ENCODE measurements around the gene PCDH1.
"Not testable (repeated sequence)": the region's sequence is repeated elsewhere in the genome, so short reads cannot be mapped to it uniquely, and the experiment has no call there.

PCDH1 gene

GRCh38 chr5:141838326-141839014, 39.7 kb downstream of the PCDH1 start:
- DNase-seq (ENCODE audit: low read depth in 1 of 2, low spot score in 1 of 2) = no peak

- DNase-seq (ENCODE audit: low read depth in 1 of 2, low spot score in 1 of 2) = no peak
Observed at GRCh38 chr5:141835928-141836670, 42.1 kb downstream of the PCDH1 start.

- no peak for DNase-seq (ENCODE audit: low read depth in 1 of 2, low spot score in 1 of 2)
Observed at GRCh38 chr5:141834331-141834730, 43.9 kb downstream of the PCDH1 start.

DNA sequence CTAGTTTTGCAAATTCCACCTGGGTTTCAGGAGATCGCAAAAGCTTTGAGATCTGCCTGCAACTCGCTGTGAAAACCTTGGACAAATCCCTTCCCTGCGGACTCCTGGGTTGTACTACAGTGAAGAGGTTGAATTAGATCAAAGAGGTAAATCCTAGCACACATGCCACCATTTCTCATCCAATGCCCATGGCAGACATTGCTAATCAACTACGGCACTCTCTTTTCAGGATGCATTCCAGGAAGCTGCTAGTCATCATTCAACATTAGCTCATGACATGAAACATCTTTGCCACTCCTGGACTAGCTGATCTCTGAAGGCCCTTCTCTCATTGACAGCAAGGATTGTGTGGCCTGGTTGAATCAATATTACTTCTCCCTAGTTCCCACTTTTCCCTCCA, 46.1 kb downstream of the PCDH1 start:
- no peak for DNase-seq (ENCODE audit: low read depth in 1 of 2, low spot score in 1 of 2)

- no peak for DNase-seq (ENCODE audit: low read depth in 1 of 2, low spot score in 1 of 2)
Observed at GRCh38 chr5:141828162-141828561, 50.0 kb downstream of the PCDH1 start.

DNA sequence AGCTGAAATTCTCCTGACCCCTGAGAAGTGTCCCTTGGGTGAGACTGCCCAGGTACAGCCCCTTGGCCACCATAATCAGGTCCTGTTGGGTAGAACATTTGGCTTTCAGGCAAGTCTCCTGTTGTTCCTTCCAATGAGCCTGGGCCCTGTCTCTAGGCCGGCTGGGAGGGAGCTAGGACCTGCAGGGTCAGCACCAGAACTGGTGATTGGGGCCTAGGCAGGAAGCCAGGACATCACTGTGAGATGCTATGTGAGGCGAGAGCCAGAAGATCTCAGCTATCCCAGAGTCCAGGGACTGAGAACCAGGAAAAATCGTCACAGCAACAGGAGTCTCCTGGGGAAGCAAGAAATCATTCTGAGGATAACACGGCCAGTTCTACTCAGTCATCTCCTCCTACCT, 51.5 kb downstream of the PCDH1 start:
- DNase-seq (ENCODE audit: low read depth in 1 of 2, low spot score in 1 of 2) = no peak

- DNase-seq (ENCODE audit: low read depth in 1 of 2, low spot score in 1 of 2) = no peak
Observed at GRCh38 chr5:141825791-141826560, 52.2 kb downstream of the PCDH1 start.

- DNase-seq (ENCODE audit: low read depth in 1 of 2, low spot score in 1 of 2) = no peak
Observed at GRCh38 chr5:141825241-141825671, 53.0 kb downstream of the PCDH1 start.

GRCh38 chr5:141824717-141825116, 53.5 kb downstream of the PCDH1 start:
- no peak for DNase-seq (ENCODE audit: low read depth in 1 of 2, low spot score in 1 of 2)

DNA sequence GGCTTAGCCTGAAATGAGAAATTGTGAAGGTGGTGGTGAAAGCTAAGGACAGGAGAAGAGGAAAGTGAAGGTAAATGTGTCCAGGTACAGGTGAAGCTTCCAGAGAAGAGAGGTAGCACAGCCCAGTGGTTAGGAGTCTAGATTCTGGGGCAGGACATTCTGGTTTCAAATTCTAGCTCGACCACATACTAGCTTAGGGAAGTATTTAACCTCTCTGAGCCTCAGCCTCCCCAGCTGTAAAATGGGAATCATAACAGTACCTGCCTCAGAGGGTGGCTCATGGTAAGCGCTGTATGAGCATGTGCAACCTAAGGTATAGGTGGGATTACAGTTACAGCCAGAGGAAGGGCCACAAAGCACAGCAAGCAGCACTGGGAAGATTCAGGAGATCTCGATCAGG, 55.2 kb downstream of the PCDH1 start:
- no peak for DNase-seq (ENCODE audit: low read depth in 1 of 2, low spot score in 1 of 2)

DNA sequence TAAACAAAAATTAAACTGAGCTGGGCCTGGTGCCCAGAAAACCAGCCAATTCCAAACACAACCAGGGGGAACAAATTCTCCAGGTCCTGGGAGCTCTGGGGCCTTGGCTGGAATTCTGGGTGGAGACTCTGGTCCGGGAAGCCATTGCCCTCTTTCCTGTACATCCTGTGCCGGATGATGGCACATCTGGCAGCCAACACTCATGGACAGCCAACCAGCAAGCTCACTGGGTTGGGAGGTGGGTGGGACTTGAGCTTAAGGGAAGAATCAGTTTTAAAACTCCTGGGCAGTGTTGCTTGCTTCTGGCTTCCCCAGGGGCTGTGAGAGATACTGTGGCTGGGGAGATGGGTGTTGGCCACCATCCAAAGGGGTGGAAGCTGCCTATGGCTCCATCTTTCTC, 56.1 kb downstream of the PCDH1 start:
- no peak for DNase-seq (ENCODE audit: low read depth in 1 of 2, low spot score in 1 of 2)

DNA sequence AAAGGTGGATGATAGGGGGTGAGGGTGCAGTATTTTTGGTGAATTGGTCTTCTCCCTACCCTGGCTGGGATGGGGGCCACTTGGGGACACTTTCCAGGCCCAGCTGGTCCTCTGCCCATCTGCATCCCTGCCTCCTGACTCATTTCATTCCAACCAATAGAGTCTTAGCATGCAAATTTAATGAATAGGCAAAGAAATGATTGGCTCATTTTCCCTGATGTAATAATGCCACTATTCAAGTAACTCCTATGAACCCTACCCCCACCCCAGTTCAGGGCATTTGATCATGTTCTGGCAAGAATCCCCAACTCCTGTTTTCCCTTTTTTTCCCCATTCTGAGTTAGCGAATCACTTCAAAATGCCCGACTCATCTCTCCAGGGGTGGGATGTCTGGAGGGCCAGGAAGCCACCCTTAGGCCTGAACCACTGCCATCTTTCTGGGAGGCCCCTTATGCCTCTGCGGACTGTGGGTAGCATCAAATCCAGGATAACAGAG, 56.7 kb downstream of the PCDH1 start:
- DNase-seq (ENCODE audit: low read depth in 1 of 2, low spot score in 1 of 2) = no peak

DNA sequence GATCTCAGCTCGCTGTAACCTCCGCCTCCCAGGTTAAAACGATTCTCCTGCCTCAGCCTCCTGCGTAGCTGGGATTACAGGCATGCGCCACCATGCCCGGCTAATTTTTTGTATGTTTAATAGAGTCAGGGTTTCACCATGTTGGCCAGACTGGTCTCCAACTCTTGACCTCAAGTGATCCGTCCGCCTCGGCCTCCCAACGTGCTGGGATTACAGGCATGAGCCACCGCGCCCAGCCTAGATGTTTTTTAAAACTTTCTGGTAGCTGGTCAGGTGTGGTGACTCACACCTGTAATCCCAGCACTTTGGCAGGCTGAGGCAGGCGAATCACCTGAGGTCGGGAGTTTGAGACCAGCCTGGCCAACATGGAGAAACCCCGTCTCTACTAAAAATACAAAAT, 57.5 kb downstream of the PCDH1 start:
- DNase-seq (ENCODE audit: low read depth in 1 of 2, low spot score in 1 of 2) = not testable (repeated sequence)

- DNase-seq (ENCODE audit: low read depth in 1 of 2, low spot score in 1 of 2) = no peak
Observed at GRCh38 chr5:141817631-141818030, 60.6 kb downstream of the PCDH1 start.

GRCh38 chr5:141816598-141817399, 61.4 kb downstream of the PCDH1 start:
- DNase-seq (ENCODE audit: low read depth in 1 of 2, low spot score in 1 of 2) = no peak

- DNase-seq (ENCODE audit: low read depth in 1 of 2, low spot score in 1 of 2) = no peak
Observed at GRCh38 chr5:141815796-141816180, 62.4 kb downstream of the PCDH1 start.

DNA sequence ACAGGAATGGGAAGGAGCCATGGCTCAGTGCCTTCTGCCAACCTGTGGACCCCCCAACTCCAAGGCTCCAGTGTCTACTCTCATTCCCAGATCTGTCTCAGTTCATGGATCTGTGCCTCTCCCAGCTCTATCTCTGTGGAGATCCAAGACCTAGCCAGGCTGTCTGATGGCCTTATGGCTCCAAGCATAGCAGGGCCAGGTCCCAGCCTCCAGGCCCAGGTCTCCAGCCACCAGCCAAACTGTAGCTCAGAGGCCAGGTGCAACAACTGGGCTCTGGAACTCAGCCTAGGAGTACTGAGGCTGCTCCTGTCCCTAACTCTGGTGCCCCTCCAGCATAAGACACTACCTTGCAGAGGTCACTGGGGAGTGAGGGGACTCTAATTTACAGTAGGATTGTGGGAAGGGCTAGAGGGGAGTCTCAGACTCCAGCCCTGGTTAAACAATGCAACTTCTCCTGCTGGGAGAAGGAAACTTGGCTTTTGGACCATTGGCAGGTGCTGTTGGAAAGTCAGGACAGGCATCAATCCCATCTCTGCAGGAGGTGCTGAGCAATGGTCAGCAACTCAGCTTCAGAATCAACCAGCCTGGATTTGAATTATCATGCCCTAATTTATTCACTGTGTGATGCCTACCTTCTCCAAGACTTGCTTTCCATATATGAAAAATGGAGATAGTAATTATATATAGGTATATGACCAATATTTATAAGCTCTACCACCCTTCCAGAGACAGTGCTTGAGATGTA, 63.0 kb downstream of the PCDH1 start:
- no peak for DNase-seq (ENCODE audit: low read depth in 1 of 2, low spot score in 1 of 2)

DNA sequence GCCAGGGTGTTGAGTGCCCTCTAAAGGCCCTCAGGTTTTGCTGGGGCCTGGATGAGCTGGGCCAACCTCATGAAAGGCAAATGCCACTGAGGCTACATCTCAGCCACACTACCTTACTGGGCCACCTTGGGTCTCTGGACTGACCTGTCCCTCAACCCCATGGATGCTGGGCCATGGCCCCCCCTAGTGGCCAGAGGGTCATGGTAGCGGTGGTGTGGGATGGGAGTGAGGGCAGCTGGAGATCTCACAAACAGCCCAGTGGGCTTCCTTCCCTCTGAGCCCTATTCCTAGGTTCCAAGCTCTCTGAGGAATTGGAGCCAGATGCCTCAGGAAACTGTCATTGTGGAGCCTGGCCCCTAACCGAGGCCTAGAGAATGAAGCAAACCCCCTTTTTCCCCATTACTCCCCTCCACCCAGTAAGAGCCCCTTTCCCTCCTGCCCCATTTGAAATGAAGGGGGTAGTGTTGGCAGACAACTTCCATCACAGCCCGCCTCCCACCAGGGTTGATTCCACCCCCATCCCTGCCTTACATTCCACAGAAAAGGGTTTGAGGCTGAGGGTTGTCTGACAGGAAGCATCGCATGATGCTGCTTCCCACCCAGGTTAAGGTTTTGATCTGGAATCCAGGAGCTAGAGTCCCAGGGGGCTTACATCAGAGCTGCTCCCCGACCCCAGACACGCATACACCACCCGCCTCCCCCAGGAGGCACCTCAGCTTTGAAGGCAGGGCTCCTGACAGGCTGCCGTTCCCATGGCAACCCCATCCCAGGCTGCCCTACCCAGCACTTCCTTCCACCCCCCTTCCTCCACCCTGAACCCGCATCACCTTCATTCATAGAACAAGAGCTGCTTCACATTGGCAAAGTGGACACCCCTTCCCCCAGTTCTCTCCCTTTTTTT, 63.9 kb downstream of the PCDH1 start:
- DNase-seq (ENCODE audit: low read depth in 1 of 2, low spot score in 1 of 2) = peak; percentile 17 to 18

GRCh38 chr5:141812512-141812911, 65.7 kb downstream of the PCDH1 start:
- DNase-seq (ENCODE audit: low read depth in 1 of 2, low spot score in 1 of 2) = no peak
